Liver (tissue), 9 donors: ENCODE data around the gene PSMB10. TPM values are rescaled to one million over a fixed set of nuclear protein-coding genes. Genes with fewer than 3 reads are reported as not detected.

Experiments
- DNase-seq: peaks from one replicate; pipeline ENCODE4 v3.0.0-alpha.2; 2017; ENCODE audit warnings: low spot score
- H3K27ac ChIP-seq, 2 donors: one replicate each; pipeline ENCODE4 v1.7.0; 2013; ENCODE audit warnings: inconsistent platforms in 2 of 2, low read length in 2 of 2, control low read depth in 1 of 2, low read depth in 1 of 2, mild to moderate bottlenecking in 1 of 2
- H3K27me3 ChIP-seq, 4 donors: one replicate each; pipeline versions ENCODE4 v1.6.1 to v1.7.0; 2013; ENCODE audit warnings: low read length in 3 of 4, inconsistent platforms in 1 of 4, mild to moderate bottlenecking in 1 of 4, moderate library complexity in 1 of 4; ENCODE audit not compliant: control insufficient read depth in 4 of 4, insufficient read depth in 4 of 4
- H3K36me3 ChIP-seq, 4 donors: one replicate each; pipeline versions ENCODE4 v1.6.1 to v1.7.0; 2013; ENCODE audit warnings: low read length in 3 of 4, mild to moderate bottlenecking in 3 of 4, low read depth in 1 of 4, moderate library complexity in 1 of 4; ENCODE audit not compliant: control insufficient read depth in 4 of 4, insufficient read depth in 3 of 4
- H3K4me1 ChIP-seq, 4 donors: one replicate each; pipeline versions ENCODE4 v1.6.1 to v1.7.0; 2013; ENCODE audit warnings: low read length in 3 of 4, mild to moderate bottlenecking in 3 of 4, moderate library complexity in 1 of 4; ENCODE audit not compliant: control insufficient read depth in 4 of 4, insufficient read depth in 4 of 4
- H3K4me3 ChIP-seq, 3 donors: one replicate each; pipeline versions ENCODE4 v1.6.1 to v1.7.0; 2013; ENCODE audit warnings: low read length in 3 of 3, control low read depth in 1 of 3, low read depth in 1 of 3, mild to moderate bottlenecking in 1 of 3
- H3K9ac ChIP-seq, 2 donors: one replicate each; pipeline ENCODE4 v1.7.0; 2013; ENCODE audit warnings: low read length in 2 of 2, mild to moderate bottlenecking in 2 of 2, moderate library complexity in 2 of 2, control low read depth in 1 of 2, low read depth in 1 of 2
- H3K9me3 ChIP-seq, 4 donors: one replicate each; pipeline versions ENCODE4 v1.6.1 to v1.7.0; 2013; ENCODE audit warnings: low read length in 3 of 4; ENCODE audit not compliant: control insufficient read depth in 4 of 4
- FOXA2 ChIP-seq: IDR thresholded peaks from 2 replicates; pipeline ENCODE4 v1.6.1; 2016; ENCODE audit warnings: antibody characterized with exemption
- GABPA ChIP-seq, 2 donors: IDR thresholded peaks in 1 of 2; conservative IDR thresholded peaks in 1 of 2; 2 replicates each; pipeline ENCODE4 v1.6.1; 2016; ENCODE audit warnings: antibody characterized with exemption in 2 of 2, mild to moderate bottlenecking in 1 of 2, moderate library complexity in 1 of 2
- HNF4G ChIP-seq: IDR thresholded peaks from 2 replicates; pipeline ENCODE4 v1.6.1; 2016; ENCODE audit warnings: antibody characterized with exemption
- JUND ChIP-seq, 2 donors: IDR thresholded peaks; 2 replicates each; pipeline ENCODE4 v1.6.1; 2016; ENCODE audit warnings: antibody characterized with exemption in 2 of 2
- NR2F2 ChIP-seq: IDR thresholded peaks from 2 replicates; pipeline ENCODE4 v1.6.1; 2016; ENCODE audit warnings: antibody characterized with exemption
- RAD21 ChIP-seq, 2 donors: IDR thresholded peaks; 2 replicates each; pipeline ENCODE4 v1.6.1; 2016; ENCODE audit warnings: antibody characterized with exemption in 2 of 2, mild to moderate bottlenecking in 2 of 2
- TAF1 ChIP-seq: conservative IDR thresholded peaks from 2 replicates; pipeline ENCODE4 v1.6.1; 2016; ENCODE audit warnings: antibody characterized with exemption, mild to moderate bottlenecking
- YY1 ChIP-seq: IDR thresholded peaks from 2 replicates; pipeline ENCODE4 v1.6.1; 2016; ENCODE audit warnings: antibody characterized with exemption, mild to moderate bottlenecking
- WGBS: extraction: QIAGEN DNeasy Blood & Tissue Kit; methylation state at CpG from one replicate; pipeline ENCODE4 v1.1.7; 2013; 5-methylcytosine and 5-hydroxymethylcytosine counted together
- polyA plus RNA-seq, 2 donors: library from polyadenylated mRNA; stranded (reverse) in 1 of 2; unstranded in 1 of 2; fragments of 200-250 nt in 1 of 2; fragments of >200 nt in 1 of 2; fragmentation: Nextera tagmentation in 1 of 2; extraction: Ambion mirVana in 1 of 2; gene quantifications; one replicate each; pipeline versions ENCODE4 v1.2.1 to v1.2.3, GENCODE V29; 2013 to 2015
- total RNA-seq, 2 donors: library from RNA; depleted of rRNA; stranded (reverse); fragments of >200 nt; gene quantifications; one replicate each; pipeline ENCODE4 v1.2.3, GENCODE V29; 2014
- TF ChIP-seq, protein P1 (sequence below): IDR thresholded peaks from 2 replicates; pipeline ENCODE4 v1.6.1; 2016; ENCODE audit warnings: antibody characterized with exemption
- TF ChIP-seq, protein P2 (sequence below): IDR thresholded peaks from 2 replicates; pipeline ENCODE4 v1.6.1; 2016; ENCODE audit warnings: antibody characterized with exemption
- TF ChIP-seq, protein P3 (sequence below): IDR thresholded peaks from 2 replicates; pipeline ENCODE4 v1.6.1; 2016; ENCODE audit warnings: antibody characterized with exemption, mild to moderate bottlenecking
- TF ChIP-seq, protein P4 (sequence below): fragments of 150-350 bp; IDR thresholded peaks from 2 replicates; pipeline ENCODE4 v1.5.1; 2017; ENCODE audit warnings: improper control_type of control experiment, low read depth, low read length; ENCODE audit not compliant: missing input control
- donor health status: healthy.
- donor health status: healthy.
- donor health status: healthy.
- donor health status: healthy.
- donor health status: healthy.

PSMB10 gene
- total and polyA plus RNA-seq, 4 donors, result 24.8 to 48.2 (median 32.3) TPM

DNA sequence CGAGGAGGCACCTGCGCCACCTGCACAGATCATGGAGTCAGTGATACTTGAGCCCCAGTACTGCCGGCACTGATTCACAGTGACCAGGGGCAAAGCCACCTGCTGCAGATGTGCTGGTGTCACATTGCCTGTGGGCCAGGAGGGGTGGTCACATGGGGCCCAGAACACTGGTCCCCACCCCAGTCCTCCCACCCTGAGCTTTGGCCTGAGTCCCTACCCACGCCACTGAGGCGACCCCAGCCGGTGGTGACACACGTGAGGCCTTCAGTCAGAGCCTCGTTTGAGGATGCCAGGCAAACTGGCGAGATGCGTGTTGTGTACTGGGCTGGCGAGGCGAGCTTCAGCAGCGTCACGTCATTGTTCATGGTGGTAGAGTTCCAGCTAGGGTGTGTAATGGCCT is 6.5 kb downstream of the PSMB10 start:
- no peak overlapping the region for H3K27ac ChIP-seq
- H3K4me3 ChIP-seq, result no peak overlapping the region
- no peaks in the 10 kb centered on the region for H3K9me3 ChIP-seq
- TF ChIP-seq NR2F2, result no peak
- TF ChIP-seq, protein P1, sequence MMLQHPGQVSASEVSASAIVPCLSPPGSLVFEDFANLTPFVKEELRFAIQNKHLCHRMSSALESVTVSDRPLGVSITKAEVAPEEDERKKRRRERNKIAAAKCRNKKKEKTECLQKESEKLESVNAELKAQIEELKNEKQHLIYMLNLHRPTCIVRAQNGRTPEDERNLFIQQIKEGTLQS, result no peak
- no peak for TF ChIP-seq FOXA2
- TF ChIP-seq, protein P2, sequence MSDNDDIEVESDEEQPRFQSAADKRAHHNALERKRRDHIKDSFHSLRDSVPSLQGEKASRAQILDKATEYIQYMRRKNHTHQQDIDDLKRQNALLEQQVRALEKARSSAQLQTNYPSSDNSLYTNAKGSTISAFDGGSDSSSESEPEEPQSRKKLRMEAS, result no peak
- TF ChIP-seq, protein P3, sequence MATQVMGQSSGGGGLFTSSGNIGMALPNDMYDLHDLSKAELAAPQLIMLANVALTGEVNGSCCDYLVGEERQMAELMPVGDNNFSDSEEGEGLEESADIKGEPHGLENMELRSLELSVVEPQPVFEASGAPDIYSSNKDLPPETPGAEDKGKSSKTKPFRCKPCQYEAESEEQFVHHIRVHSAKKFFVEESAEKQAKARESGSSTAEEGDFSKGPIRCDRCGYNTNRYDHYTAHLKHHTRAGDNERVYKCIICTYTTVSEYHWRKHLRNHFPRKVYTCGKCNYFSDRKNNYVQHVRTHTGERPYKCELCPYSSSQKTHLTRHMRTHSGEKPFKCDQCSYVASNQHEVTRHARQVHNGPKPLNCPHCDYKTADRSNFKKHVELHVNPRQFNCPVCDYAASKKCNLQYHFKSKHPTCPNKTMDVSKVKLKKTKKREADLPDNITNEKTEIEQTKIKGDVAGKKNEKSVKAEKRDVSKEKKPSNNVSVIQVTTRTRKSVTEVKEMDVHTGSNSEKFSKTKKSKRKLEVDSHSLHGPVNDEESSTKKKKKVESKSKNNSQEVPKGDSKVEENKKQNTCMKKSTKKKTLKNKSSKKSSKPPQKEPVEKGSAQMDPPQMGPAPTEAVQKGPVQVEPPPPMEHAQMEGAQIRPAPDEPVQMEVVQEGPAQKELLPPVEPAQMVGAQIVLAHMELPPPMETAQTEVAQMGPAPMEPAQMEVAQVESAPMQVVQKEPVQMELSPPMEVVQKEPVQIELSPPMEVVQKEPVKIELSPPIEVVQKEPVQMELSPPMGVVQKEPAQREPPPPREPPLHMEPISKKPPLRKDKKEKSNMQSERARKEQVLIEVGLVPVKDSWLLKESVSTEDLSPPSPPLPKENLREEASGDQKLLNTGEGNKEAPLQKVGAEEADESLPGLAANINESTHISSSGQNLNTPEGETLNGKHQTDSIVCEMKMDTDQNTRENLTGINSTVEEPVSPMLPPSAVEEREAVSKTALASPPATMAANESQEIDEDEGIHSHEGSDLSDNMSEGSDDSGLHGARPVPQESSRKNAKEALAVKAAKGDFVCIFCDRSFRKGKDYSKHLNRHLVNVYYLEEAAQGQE, result no peak
- no peak for TF ChIP-seq RAD21 (IDR thresholded peaks at IDR 0.05)
- no peak for TF ChIP-seq GABPA (IDR thresholded peaks at IDR 0.05 in 1 of 2, conservative IDR thresholded peaks at IDR 0.05 in 1 of 2)
- no peak for TF ChIP-seq HNF4G
- peaks cover 0 to 9% (median 6%) of the 10 kb centered on the region in 4 donors for H3K4me1 ChIP-seq
- no peak for DNase-seq
- H3K36me3 ChIP-seq, result peaks cover 3 to 35% (median 11%) of the 10 kb centered on the region in 4 donors
- H3K27me3 ChIP-seq, result no peaks in the 10 kb centered on the region
- 95% methylated on average over 14 of the region's 14 CpGs for WGBS
- no peak overlapping the region for H3K9ac ChIP-seq

DNA sequence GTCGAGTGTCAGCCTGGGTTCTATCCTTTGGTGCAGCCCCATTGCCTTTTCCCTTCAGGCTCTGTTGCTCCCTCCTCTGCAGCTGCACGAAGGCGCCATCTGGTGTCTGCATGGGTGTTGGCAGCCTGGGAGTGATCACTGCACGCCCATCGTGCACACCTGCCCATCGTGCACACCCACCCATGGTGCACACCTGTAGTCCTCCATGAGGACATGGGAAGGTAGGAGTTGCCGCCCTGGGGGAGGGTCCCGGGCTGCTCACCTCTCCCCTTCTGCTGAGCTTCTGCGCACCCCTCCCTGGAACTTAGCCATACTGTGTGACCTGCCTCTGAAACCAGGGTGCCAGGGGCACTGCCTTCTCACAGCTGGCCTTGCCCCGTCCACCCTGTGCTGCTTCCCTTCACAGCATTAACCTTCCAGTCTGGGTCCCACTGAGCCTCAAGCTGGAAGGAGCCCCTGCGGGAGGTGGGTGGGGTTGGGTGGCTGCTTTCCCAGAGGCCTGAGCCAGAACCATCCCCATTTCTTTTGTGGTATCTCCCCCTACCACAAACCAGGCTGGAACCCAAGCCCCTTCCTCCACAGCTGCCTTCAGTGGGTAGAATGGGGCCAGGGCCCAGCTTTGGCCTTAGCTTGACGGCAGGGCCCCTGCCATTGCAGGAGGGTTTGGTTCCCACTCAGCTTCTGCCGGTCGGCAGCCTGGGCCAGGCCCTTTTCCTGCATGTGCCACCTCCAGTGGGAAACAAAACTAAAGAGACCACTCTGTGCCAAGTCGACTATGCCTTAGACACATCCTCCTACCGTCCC is 7.9 kb downstream of the PSMB10 start:
- H3K4me3 ChIP-seq, result no peak overlapping the region
- H3K27ac ChIP-seq, result no peak overlapping the region
- peaks cover 3 to 27% (median 9%) of the 10 kb centered on the region in 4 donors for H3K36me3 ChIP-seq
- H3K4me1 ChIP-seq, result peaks cover 0 to 3% (median 0%) of the 10 kb centered on the region in 4 donors
- TF ChIP-seq, protein P4, sequence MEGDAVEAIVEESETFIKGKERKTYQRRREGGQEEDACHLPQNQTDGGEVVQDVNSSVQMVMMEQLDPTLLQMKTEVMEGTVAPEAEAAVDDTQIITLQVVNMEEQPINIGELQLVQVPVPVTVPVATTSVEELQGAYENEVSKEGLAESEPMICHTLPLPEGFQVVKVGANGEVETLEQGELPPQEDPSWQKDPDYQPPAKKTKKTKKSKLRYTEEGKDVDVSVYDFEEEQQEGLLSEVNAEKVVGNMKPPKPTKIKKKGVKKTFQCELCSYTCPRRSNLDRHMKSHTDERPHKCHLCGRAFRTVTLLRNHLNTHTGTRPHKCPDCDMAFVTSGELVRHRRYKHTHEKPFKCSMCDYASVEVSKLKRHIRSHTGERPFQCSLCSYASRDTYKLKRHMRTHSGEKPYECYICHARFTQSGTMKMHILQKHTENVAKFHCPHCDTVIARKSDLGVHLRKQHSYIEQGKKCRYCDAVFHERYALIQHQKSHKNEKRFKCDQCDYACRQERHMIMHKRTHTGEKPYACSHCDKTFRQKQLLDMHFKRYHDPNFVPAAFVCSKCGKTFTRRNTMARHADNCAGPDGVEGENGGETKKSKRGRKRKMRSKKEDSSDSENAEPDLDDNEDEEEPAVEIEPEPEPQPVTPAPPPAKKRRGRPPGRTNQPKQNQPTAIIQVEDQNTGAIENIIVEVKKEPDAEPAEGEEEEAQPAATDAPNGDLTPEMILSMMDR, result peak; percentile 89
- no peak for TF ChIP-seq FOXA2
- TF ChIP-seq HNF4G, result no peak
- no peak for TF ChIP-seq YY1
- TF ChIP-seq RAD21 (IDR thresholded peaks at IDR 0.05), result peak; percentile 93 to 96
- TF ChIP-seq TAF1, result no peak
- TF ChIP-seq JUND (IDR thresholded peaks at IDR 0.05), result no peak
- H3K9me3 ChIP-seq, result no peaks in the 10 kb centered on the region
- H3K9ac ChIP-seq, result no peak overlapping the region
- peak; percentile 79 for DNase-seq
- H3K27me3 ChIP-seq, result no peaks in the 10 kb centered on the region
- WGBS, result 47% methylated on average over 16 of the region's 16 CpGs
